Upper lobe of left lung (tissue), 4 donors: ENCODE data around the gene ZNF638.

ENCODE experiments used
- EP300 ChIP-seq, 4 donors: sonication (generic); formaldehyde crosslinking; IDR thresholded peaks; one replicate each; pipeline ENCODE4 v1.5.1; 2017; ENCODE audit warnings: antibody characterized with exemption in 4 of 4, control low read depth in 2 of 4
- POLR2A ChIP-seq, 4 donors: fragments of 450-650 bp; IDR thresholded peaks; one replicate each; pipeline ENCODE4 v1.5.1; 2016 to 2017; ENCODE audit warnings: antibody characterized with exemption in 4 of 4, mild to moderate bottlenecking in 2 of 4
- POLR2AphosphoS5 ChIP-seq, 2 donors: sonication (generic); formaldehyde crosslinking; IDR thresholded peaks; one replicate each; pipeline ENCODE4 v1.5.1; 2017; ENCODE audit warnings: antibody characterized with exemption in 2 of 2
- TF ChIP-seq, protein P1 (sequence below), 6 experiments: fragments of 450-650 bp in 4 of 6; fragments of 200-600 bp in 2 of 6; sonication (generic) in 2 of 6; IDR thresholded peaks; one replicate each; pipeline ENCODE4 v1.5.1; 2016 to 2019; ENCODE audit warnings: antibody characterized with exemption in 6 of 6

DNA sequence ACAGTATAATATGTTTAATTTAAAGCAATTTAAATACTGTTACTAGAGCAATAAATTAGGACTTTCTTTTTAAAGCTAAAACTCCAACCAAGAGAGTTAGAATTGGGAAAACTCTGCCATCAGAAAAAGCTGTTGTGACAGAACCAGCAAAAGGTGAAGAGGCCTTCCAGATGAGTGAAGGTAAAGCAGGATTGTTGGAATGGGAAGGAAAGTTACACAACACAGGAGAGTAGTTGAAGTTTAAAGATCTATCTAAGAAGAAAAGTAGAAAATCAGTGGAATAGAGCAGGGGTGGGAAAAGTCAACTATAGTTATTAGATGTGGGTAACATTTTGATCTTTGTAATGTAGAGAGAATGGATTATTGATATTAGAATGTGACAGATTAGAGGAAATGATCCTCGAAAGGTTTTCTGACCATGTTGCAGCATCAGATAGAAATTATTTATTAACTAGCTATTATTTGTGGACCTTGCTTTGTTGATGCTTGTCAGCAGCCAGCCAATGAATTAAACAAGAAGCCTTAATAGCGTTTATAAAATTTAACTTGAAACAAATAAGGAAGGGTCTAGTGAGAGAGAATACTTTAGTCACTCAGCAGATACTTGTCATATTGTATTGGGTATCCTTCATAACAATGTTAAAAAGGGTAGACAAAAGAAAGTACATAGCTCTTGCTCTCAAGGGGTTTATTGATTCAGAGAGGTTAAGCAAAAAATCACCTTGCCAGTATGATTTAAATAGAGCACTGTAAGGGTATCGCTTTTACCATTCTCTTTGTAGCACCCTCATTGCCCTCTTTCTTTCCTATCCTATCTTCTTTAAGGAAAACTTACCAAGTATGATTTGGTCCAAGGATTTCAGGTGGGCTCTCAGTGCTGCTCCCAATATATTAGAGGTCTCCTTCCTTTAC is 97.1 kb downstream of the ZNF638 start:
- TF ChIP-seq EP300 (IDR thresholded peaks at IDR 0.05) (no peak), POLR2A (IDR thresholded peaks at IDR 0.05) (no peak), POLR2AphosphoS5 (IDR thresholded peaks at IDR 0.05) (no peak)
- TF ChIP-seq, protein P1, sequence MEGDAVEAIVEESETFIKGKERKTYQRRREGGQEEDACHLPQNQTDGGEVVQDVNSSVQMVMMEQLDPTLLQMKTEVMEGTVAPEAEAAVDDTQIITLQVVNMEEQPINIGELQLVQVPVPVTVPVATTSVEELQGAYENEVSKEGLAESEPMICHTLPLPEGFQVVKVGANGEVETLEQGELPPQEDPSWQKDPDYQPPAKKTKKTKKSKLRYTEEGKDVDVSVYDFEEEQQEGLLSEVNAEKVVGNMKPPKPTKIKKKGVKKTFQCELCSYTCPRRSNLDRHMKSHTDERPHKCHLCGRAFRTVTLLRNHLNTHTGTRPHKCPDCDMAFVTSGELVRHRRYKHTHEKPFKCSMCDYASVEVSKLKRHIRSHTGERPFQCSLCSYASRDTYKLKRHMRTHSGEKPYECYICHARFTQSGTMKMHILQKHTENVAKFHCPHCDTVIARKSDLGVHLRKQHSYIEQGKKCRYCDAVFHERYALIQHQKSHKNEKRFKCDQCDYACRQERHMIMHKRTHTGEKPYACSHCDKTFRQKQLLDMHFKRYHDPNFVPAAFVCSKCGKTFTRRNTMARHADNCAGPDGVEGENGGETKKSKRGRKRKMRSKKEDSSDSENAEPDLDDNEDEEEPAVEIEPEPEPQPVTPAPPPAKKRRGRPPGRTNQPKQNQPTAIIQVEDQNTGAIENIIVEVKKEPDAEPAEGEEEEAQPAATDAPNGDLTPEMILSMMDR (IDR thresholded peaks at IDR 0.05): no peak
